Measurements from ENCODE around the gene OPRL1. TPM values are rescaled to one million over a fixed set of nuclear protein-coding genes. Genes with fewer than 3 reads are reported as not detected.
"Not testable (repeated sequence)": the region's sequence is repeated elsewhere in the genome, so short reads cannot be mapped to it uniquely, and the experiment has no call there.

The OPRL1 gene
- polyA plus RNA-seq, 3 donors: 7.0 to 9.0 (median 8.8) TPM

- H3K36me3 ChIP-seq (replicated peaks in 1 of 2; ENCODE audit: control insufficient read depth in 1 of 2, insufficient read depth in 2 of 2, low read length in 2 of 2): no peaks in the 10 kb centered on the region
- Mint-ChIP-seq H3K4me1 (peaks cover 8% of the 10 kb centered on the region), H3K36me3 (no peaks in the 10 kb centered on the region), H3K9me3 (no peaks in the 10 kb centered on the region), H3K27me3 (ENCODE audit: low read depth in 3 of 3) (peaks cover 16 to 30% (median 23%) of the 10 kb centered on the region in 3 donors), H3K27ac (no peak overlapping the region), H3K4me3 (no peak overlapping the region)
- H2AFZ ChIP-seq (ENCODE audit: insufficient read depth, low read depth, low read length, poor library complexity, severe bottlenecking): no peak overlapping the region
- no peaks in the 10 kb centered on the region for H4K20me1 ChIP-seq (ENCODE audit: insufficient read depth, low read length)
- H3K27ac ChIP-seq (ENCODE audit: low read depth in 1 of 2, low read length in 2 of 2): no peak overlapping the region
- no peaks in the 10 kb centered on the region for H3K9me3 ChIP-seq (replicated peaks in 1 of 2; ENCODE audit: control insufficient read depth in 1 of 2, insufficient read depth in 1 of 2, low read length in 2 of 2)
- H3K4me1 ChIP-seq (ENCODE audit: control insufficient read depth in 1 of 2, insufficient read depth in 2 of 2, low read length in 2 of 2): peaks cover 8% of the 10 kb centered on the region in 2 donors
- no peaks in the 10 kb centered on the region for H3K79me2 ChIP-seq (ENCODE audit: insufficient read depth, low read length)
- DNase-seq: no peak
- 97% methylated on average over 10 of the region's 12 CpGs for WGBS (ENCODE audit: insufficient coverage)
- H3K4me2 ChIP-seq (replicated peaks; ENCODE audit: extremely low read depth, low read length, poor library complexity, severe bottlenecking): no peak overlapping the region
- H3K4me3 ChIP-seq (replicated peaks in 1 of 3; ENCODE audit: low read depth in 2 of 3, low read length in 3 of 3): no peak overlapping the region
- no peaks in the 10 kb centered on the region for H3K27me3 ChIP-seq (ENCODE audit: control insufficient read depth in 2 of 2, insufficient read depth in 2 of 2, low read length in 2 of 2)
- no peak overlapping the region for H3K9ac ChIP-seq (ENCODE audit: insufficient read depth, low read length, poor library complexity, severe bottlenecking)
- TF ChIP-seq CTCF (IDR thresholded peaks at IDR 0.05): no peak
- intact Hi-C loops (cut with micrococcal nuclease): loop anchor here (2.0 to 5.0 kb wide), 2 partner anchors 39 to 83 kb away; partner anchors contain the start of genes LKAAEAR1 (in 1 of the 2) and OPRL1 (in 1 of the 2)
Observed at GRCh38 chr20:64121586-64121985, 41.7 kb downstream of the OPRL1 start.

- Mint-ChIP-seq H3K4me3 (peak overlapping the region in 1 of 2 donors; percentile 26), H3K27me3 (ENCODE audit: low read depth in 3 of 3) (peaks cover 14 to 30% (median 23%) of the 10 kb centered on the region in 3 donors)
- not testable (repeated sequence) for H3K4me1 Mint-ChIP-seq; H3K36me3 Mint-ChIP-seq; DNase-seq; H3K4me3 ChIP-seq (replicated peaks in 1 of 3; ENCODE audit: low read depth in 2 of 3, low read length in 3 of 3); H4K20me1 ChIP-seq (ENCODE audit: insufficient read depth, low read length); H3K9ac ChIP-seq (ENCODE audit: insufficient read depth, low read length, poor library complexity, severe bottlenecking); H3K4me2 ChIP-seq (replicated peaks; ENCODE audit: extremely low read depth, low read length, poor library complexity, severe bottlenecking); H3K9me3 ChIP-seq (replicated peaks in 1 of 2; ENCODE audit: control insufficient read depth in 1 of 2, insufficient read depth in 1 of 2, low read length in 2 of 2); H3K27ac ChIP-seq (ENCODE audit: low read depth in 1 of 2, low read length in 2 of 2); H2AFZ ChIP-seq (ENCODE audit: insufficient read depth, low read depth, low read length, poor library complexity, severe bottlenecking); H3K36me3 ChIP-seq (replicated peaks in 1 of 2; ENCODE audit: control insufficient read depth in 1 of 2, insufficient read depth in 2 of 2, low read length in 2 of 2); H3K4me1 ChIP-seq (ENCODE audit: control insufficient read depth in 1 of 2, insufficient read depth in 2 of 2, low read length in 2 of 2); H3K79me2 ChIP-seq (ENCODE audit: insufficient read depth, low read length); H3K27me3 ChIP-seq (ENCODE audit: control insufficient read depth in 2 of 2, insufficient read depth in 2 of 2, low read length in 2 of 2); H3K27ac Mint-ChIP-seq; H3K9me3 Mint-ChIP-seq
- 95% methylated on average over 10 of the region's 11 CpGs for WGBS (ENCODE audit: insufficient coverage)
- intact Hi-C loops (cut with micrococcal nuclease): loop anchor here in 1 of 2 donors (5.0 kb wide), 1 partner anchor 41 kb away; the partner anchor contains the start of genes LKAAEAR1 and OPRL1
Observed at GRCh38 chr20:64122927-64123326, 43.0 kb downstream of the OPRL1 start.

GRCh38 chr20:64123517-64123916 is 43.6 kb downstream of the OPRL1 start:
- not testable (repeated sequence) for H3K9me3 ChIP-seq (replicated peaks in 1 of 2; ENCODE audit: control insufficient read depth in 1 of 2, insufficient read depth in 1 of 2, low read length in 2 of 2); H3K4me1 Mint-ChIP-seq; H3K27ac ChIP-seq (ENCODE audit: low read depth in 1 of 2, low read length in 2 of 2); H3K9me3 Mint-ChIP-seq; H3K4me3 ChIP-seq (replicated peaks in 1 of 3; ENCODE audit: low read depth in 2 of 3, low read length in 3 of 3); H3K27me3 ChIP-seq (ENCODE audit: control insufficient read depth in 2 of 2, insufficient read depth in 2 of 2, low read length in 2 of 2); H3K27ac Mint-ChIP-seq; H2AFZ ChIP-seq (ENCODE audit: insufficient read depth, low read depth, low read length, poor library complexity, severe bottlenecking); H3K4me1 ChIP-seq (ENCODE audit: control insufficient read depth in 1 of 2, insufficient read depth in 2 of 2, low read length in 2 of 2); H3K4me2 ChIP-seq (replicated peaks; ENCODE audit: extremely low read depth, low read length, poor library complexity, severe bottlenecking); H3K9ac ChIP-seq (ENCODE audit: insufficient read depth, low read length, poor library complexity, severe bottlenecking); H4K20me1 ChIP-seq (ENCODE audit: insufficient read depth, low read length); DNase-seq; H3K36me3 ChIP-seq (replicated peaks in 1 of 2; ENCODE audit: control insufficient read depth in 1 of 2, insufficient read depth in 2 of 2, low read length in 2 of 2); H3K4me3 Mint-ChIP-seq; H3K36me3 Mint-ChIP-seq; H3K79me2 ChIP-seq (ENCODE audit: insufficient read depth, low read length)
- H3K27me3 Mint-ChIP-seq (ENCODE audit: low read depth in 3 of 3): peaks cover 14 to 34% (median 23%) of the 10 kb centered on the region in 3 donors
- 94% methylated on average over 11 of the region's 11 CpGs for WGBS (ENCODE audit: insufficient coverage)
- intact Hi-C loops (cut with micrococcal nuclease): loop anchor here in 1 of 2 donors (5.0 kb wide), 1 partner anchor 41 kb away; the partner anchor contains the start of genes LKAAEAR1 and OPRL1

All from CD14-positive monocyte (primary cell).